ENCODE results near the gene CMTM4.

The CMTM4 gene

GRCh38 chr16:66696669-66697630 lies at the start of gene CMTM4:
TSS of gene CMTM4 (minus strand) at chr16:66696743. CDS start at chr16:66696525, 218 bp downstream.
- DNase-seq: peak in 1 of 2 experiments; percentile 50

- no peak for DNase-seq
Observed at GRCh38 chr16:66746048-66746447, 49.5 kb upstream of the CMTM4 start.

- no peak for DNase-seq
Observed at GRCh38 chr16:66741950-66742808, 45.6 kb upstream of the CMTM4 start.

- peak; percentile 86 to 88 for DNase-seq
Observed at GRCh38 chr16:66741169-66741900, 44.8 kb upstream of the CMTM4 start.

GRCh38 chr16:66740533-66740932 lies 44.0 kb upstream of the CMTM4 start:
- no peak for DNase-seq

GRCh38 chr16:66740010-66740409 lies 43.5 kb upstream of the CMTM4 start:
- no peak for DNase-seq

GRCh38 chr16:66735891-66736290 lies 39.3 kb upstream of the CMTM4 start:
- DNase-seq: no peak

GRCh38 chr16:66731101-66731500 lies 34.6 kb upstream of the CMTM4 start:
- DNase-seq: no peak

- no peak for DNase-seq
Observed at GRCh38 chr16:66728804-66729203, 32.3 kb upstream of the CMTM4 start.

- peak; percentile 17 to 36 for DNase-seq
Observed at GRCh38 chr16:66728117-66728787, 31.7 kb upstream of the CMTM4 start.

GRCh38 chr16:66720766-66721165 lies 24.2 kb upstream of the CMTM4 start:
- no peak for DNase-seq

- no peak for DNase-seq
Observed at GRCh38 chr16:66719246-66719645, 22.7 kb upstream of the CMTM4 start.

GRCh38 chr16:66717776-66718175 lies 21.2 kb upstream of the CMTM4 start:
- DNase-seq: no peak

GRCh38 chr16:66717112-66717675 lies 20.7 kb upstream of the CMTM4 start:
- no peak for DNase-seq

- DNase-seq: no peak
Observed at GRCh38 chr16:66714654-66715307, 18.2 kb upstream of the CMTM4 start.

- DNase-seq: no peak
Observed at GRCh38 chr16:66714062-66714461, 17.5 kb upstream of the CMTM4 start.

GRCh38 chr16:66713076-66713475 lies 16.5 kb upstream of the CMTM4 start:
- no peak for DNase-seq

- DNase-seq: no peak
Observed at GRCh38 chr16:66712512-66712911, 16.0 kb upstream of the CMTM4 start.

- DNase-seq: no peak
Observed at GRCh38 chr16:66711581-66711980, 15.0 kb upstream of the CMTM4 start.

- DNase-seq: no peak
Observed at GRCh38 chr16:66706506-66706880, 9.9 kb upstream of the CMTM4 start.

- no peak for DNase-seq
Observed at GRCh38 chr16:66705790-66706505, 9.4 kb upstream of the CMTM4 start.
